ENCODE data around the gene SYT1. TPM values are rescaled to one million over a fixed set of nuclear protein-coding genes. Genes with fewer than 3 reads are reported as not detected.

Gene SYT1
- total RNA-seq, 1 experiment from 2014 or later: 44.9 TPM

- H4K20me1 ChIP-seq (ENCODE audit: insufficient read depth): no peaks in the 10 kb centered on the region
- RAD21 ChIA-PET (ENCODE audit: low non-redundant PET in 1 of 2, low total read pairs in 2 of 2, uncharacterized antibody in 2 of 2, unreplicated experiment in 2 of 2): no interaction called here
- H3K79me2 ChIP-seq (ENCODE audit: insufficient read depth, low read length): no peaks in the 10 kb centered on the region
- TF ChIP-seq RAD21 (IDR thresholded peaks at IDR 0.05; ENCODE audit: low read depth): no peak
- no peak for TF ChIP-seq ZNF274 (IDR thresholded peaks at IDR 0.05; ENCODE audit: low read depth, low read length)
- TF ChIP-seq CEBPB (IDR thresholded peaks at IDR 0.05; ENCODE audit: low read depth): no peak
- TF ChIP-seq SRF (IDR thresholded peaks at IDR 0.05; ENCODE audit: low read depth): no peak
- TF ChIP-seq CTCF (IDR thresholded peaks at IDR 0.05 in 2 of 3, conservative IDR thresholded peaks at IDR 0.05 in 1 of 3; ENCODE audit: borderline replicate concordance in 1 of 3, insufficient read depth in 1 of 3, low read depth in 2 of 3, low read length in 2 of 3): no peak
- no peak for TF ChIP-seq EGR1 (IDR thresholded peaks at IDR 0.05; ENCODE audit: low read depth)
- TF ChIP-seq ELF1 (IDR thresholded peaks at IDR 0.05; ENCODE audit: borderline replicate concordance, low read depth): no peak
- TF ChIP-seq EZH2 (IDR thresholded peaks at IDR 0.05): no peak
- TF ChIP-seq TCF7L2 (IDR thresholded peaks at IDR 0.05; ENCODE audit: borderline replicate concordance, extremely low read depth, insufficient read depth, insufficient read length): no peak
- no peak for TF ChIP-seq YY1 (IDR thresholded peaks at IDR 0.05; ENCODE audit: extremely low read depth, insufficient replicate concordance, low read depth, low read length)
- no peaks in the 10 kb centered on the region for H3K9me3 ChIP-seq (ENCODE audit: control insufficient read depth in 1 of 2, insufficient read depth in 1 of 2, low read depth in 1 of 2, low read length in 2 of 2)
- H3K9me2 ChIP-seq (ENCODE audit: insufficient read depth): no peaks in the 10 kb centered on the region
- no peaks in the 10 kb centered on the region for H3K36me3 ChIP-seq (ENCODE audit: control insufficient read depth in 1 of 2, insufficient read depth in 2 of 2, low read length in 2 of 2)
- ATAC-seq: no peak
- intact Hi-C loops (cut with micrococcal nuclease): loop anchor here (5.0 to 10.0 kb wide), 2 partner anchors 356 to 1369 kb away; no protein-coding TSS in a partner anchor
- no peak for DNase-seq (ENCODE audit: low read depth, low spot score)
- H3K4me3 ChIP-seq (replicated peaks in 1 of 2; ENCODE audit: low read depth in 1 of 2, low read length in 2 of 2): no peak overlapping the region
- POLR2A ChIA-PET: no interaction called here
- H3K9ac ChIP-seq (ENCODE audit: low read length): no peak overlapping the region
- no peak overlapping the region for H2AFZ ChIP-seq (ENCODE audit: low read depth, low read length, poor library complexity, severe bottlenecking)
- CTCF ChIA-PET: no interaction called here
- no peak overlapping the region for H3K4me2 ChIP-seq (ENCODE audit: low read length)
- H3K27ac ChIP-seq (ENCODE audit: low read depth, low read length): no peak overlapping the region
- BruUV-seq (replicated peaks): no TSS peak
- H3K27me3 ChIP-seq (ENCODE audit: insufficient read depth, low read length): no peaks in the 10 kb centered on the region
- no peaks in the 10 kb centered on the region for H3K4me1 ChIP-seq (ENCODE audit: control insufficient read depth in 1 of 2, insufficient read depth in 2 of 2, low read length in 2 of 2)
Measured at GRCh38 chr12:79371226-79371625, 506.7 kb downstream of the SYT1 start.

All from HCT116 (cell line).